T-helper 1 cell treated with Interleukin-12 subunit alpha and Interleukin-12 subunit beta and Interleukin-4 antibody, amounts not matched to agents 30 μg/mL and 1 μg/mL, for 36 hours (primary cell): ENCODE measurements around the gene ABHD17C.

Source experiments
- H3K27ac Mint-ChIP-seq: one replicate; pipeline ENCODE4 v1.8.0; 2021; ENCODE audit warnings: mild to moderate bottlenecking, mixed read lengths
- H3K27me3 Mint-ChIP-seq: one replicate; pipeline ENCODE4 v1.8.0; 2021; ENCODE audit warnings: low read depth, mixed read lengths
- H3K36me3 Mint-ChIP-seq: one replicate; pipeline ENCODE4 v1.8.0; 2021; ENCODE audit warnings: low read depth, mixed read lengths
- H3K4me1 Mint-ChIP-seq: one replicate; pipeline ENCODE4 v1.8.0; 2021; ENCODE audit warnings: low read depth, mixed read lengths
- H3K4me3 Mint-ChIP-seq: one replicate; pipeline ENCODE4 v1.8.0; 2021; ENCODE audit warnings: mild to moderate bottlenecking, moderate library complexity, mixed read lengths
- H3K9me3 Mint-ChIP-seq: one replicate; pipeline ENCODE4 v1.8.0; 2021; ENCODE audit warnings: mixed read lengths

Gene ABHD17C

DNA sequence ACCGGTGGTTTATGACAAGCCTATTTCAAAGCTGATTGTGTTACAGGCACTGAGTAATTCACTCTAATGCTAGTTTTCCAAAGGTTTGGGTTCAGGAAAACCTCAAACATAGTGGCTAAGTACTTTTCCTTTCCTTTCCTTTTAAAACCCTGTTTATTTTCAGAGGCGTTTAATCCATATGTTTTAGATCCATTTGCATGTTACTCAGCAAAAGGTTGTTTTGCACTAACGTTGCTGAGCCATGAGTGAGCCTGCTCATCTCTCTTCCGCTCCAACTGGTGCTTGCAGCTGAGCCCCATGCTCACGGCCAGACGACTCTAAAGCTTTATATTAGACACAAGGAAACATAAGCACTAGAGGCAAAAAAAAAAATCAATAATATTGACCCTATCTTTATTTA lies 93.4 kb downstream of the ABHD17C start:
- Mint-ChIP-seq H3K36me3 (no peaks in the 10 kb centered on the region), H3K4me1 (peaks cover 1% of the 10 kb centered on the region), H3K4me3 (no peak overlapping the region), H3K9me3 (no peaks in the 10 kb centered on the region), H3K27me3 (peaks cover 44% of the 10 kb centered on the region), H3K27ac (no peak overlapping the region)

DNA sequence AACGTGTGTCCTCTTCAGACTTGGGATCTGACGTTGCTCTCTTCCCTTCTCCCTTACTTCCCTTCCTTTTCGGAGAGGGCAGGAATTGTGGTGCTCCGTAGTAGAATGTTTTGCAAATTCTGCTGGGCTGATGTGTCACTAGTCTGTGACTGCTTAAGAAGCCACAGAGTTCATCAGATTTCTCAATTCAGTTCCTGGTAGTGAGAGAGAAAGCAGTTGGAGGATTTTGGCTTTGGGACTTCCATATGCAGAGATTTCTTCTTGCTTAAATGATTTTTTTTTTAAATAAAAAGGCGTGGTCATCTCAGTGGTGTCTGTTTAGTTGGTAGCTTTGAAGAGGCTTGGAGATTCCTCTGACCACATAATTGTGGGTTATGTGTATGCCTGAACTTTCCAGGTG lies 94.2 kb downstream of the ABHD17C start:
- H3K27me3 Mint-ChIP-seq = peaks cover 37% of the 10 kb centered on the region
- H3K9me3 Mint-ChIP-seq = no peaks in the 10 kb centered on the region
- H3K4me1 Mint-ChIP-seq = no peaks in the 10 kb centered on the region
- H3K27ac Mint-ChIP-seq = no peak overlapping the region
- no peaks in the 10 kb centered on the region for H3K36me3 Mint-ChIP-seq
- no peak overlapping the region for H3K4me3 Mint-ChIP-seq

DNA sequence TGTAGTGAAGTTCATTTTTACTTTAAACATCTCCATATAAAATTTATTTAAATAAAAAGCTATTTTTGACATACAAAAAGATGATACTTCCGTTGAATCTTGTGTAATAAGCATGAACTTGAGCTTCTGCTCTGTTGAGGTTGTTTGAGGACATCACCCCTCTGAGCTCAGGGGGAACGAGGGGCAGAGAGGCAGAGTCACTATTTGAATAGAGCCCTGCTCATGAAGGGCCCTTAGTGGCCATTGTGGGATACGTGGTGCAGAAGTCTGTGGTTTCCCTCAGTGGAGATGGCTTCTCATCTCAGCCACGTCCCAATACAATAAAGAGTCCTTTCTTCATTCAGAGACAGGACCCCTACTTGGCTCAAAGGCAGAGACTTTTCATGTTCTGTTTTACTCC lies 94.7 kb downstream of the ABHD17C start:
- Mint-ChIP-seq H3K27ac (no peak overlapping the region), H3K9me3 (no peaks in the 10 kb centered on the region), H3K4me3 (no peak overlapping the region), H3K36me3 (no peaks in the 10 kb centered on the region), H3K4me1 (no peaks in the 10 kb centered on the region), H3K27me3 (peaks cover 40% of the 10 kb centered on the region)

DNA sequence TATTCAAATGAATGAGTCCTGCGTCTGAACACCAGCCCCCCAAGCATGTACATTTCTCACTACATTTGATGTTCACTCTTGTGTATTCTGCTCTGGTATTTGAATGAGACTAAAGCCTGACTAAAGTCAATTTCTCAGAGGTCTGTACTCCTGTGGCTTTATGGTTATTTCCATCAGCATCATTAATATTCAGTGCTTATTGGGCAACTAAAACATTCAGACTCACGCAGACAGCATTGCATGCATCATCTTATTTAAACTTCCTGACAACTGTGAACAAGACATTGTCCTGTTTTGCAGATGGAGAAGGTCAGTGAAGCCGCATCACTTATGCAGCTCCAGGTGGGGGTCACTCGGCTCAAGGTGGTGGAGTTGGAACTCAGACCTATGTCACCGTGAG lies 95.1 kb downstream of the ABHD17C start:
- Mint-ChIP-seq H3K4me3 (no peak overlapping the region), H3K27me3 (peaks cover 44% of the 10 kb centered on the region), H3K9me3 (no peaks in the 10 kb centered on the region), H3K4me1 (no peaks in the 10 kb centered on the region), H3K36me3 (no peaks in the 10 kb centered on the region), H3K27ac (no peak overlapping the region)

DNA sequence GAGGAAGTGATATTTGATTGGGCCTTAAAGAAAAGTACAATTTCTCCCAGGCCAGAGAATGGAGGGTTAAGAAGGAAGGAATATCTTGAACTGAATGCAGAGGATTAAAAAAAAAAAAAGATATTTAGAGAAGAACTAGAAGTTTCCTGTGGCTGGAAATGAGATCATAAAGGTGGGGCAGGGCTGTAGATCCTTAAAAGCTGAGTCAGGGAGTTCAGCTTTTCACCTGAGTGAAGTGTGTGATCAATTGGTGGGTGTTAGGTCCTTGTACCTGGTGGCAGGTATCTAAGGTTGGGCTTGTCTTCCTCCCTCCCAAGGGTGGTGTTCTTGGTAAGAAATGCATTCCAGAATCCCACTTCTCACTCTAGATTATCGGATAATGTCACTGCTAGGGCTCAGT lies 95.9 kb downstream of the ABHD17C start:
- Mint-ChIP-seq H3K9me3 (no peaks in the 10 kb centered on the region), H3K27me3 (peaks cover 47% of the 10 kb centered on the region), H3K27ac (no peak overlapping the region), H3K4me3 (no peak overlapping the region), H3K36me3 (no peaks in the 10 kb centered on the region), H3K4me1 (no peaks in the 10 kb centered on the region)

DNA sequence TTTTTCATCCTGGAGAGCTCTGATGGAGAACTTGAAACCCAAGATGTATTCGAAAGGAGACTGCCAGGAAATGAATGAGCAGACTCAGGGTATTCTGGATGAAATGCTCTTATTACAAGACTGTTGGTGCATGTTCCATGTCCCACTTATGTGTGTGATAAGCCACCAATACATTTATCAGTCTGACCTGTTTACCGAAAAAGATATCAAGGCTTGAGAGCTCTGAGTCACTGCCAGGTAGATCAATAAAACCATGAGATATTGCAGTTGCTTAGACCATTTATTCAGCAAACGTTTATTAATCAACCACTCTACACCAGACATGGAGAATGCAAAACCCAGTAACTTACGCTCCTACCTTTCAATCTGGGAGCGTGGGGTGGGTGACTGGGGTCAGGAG lies 101.3 kb downstream of the ABHD17C start:
- Mint-ChIP-seq H3K36me3 (no peaks in the 10 kb centered on the region), H3K27ac (no peak overlapping the region), H3K4me3 (no peak overlapping the region), H3K4me1 (no peaks in the 10 kb centered on the region), H3K9me3 (peaks cover 9% of the 10 kb centered on the region), H3K27me3 (peaks cover 26% of the 10 kb centered on the region)

DNA sequence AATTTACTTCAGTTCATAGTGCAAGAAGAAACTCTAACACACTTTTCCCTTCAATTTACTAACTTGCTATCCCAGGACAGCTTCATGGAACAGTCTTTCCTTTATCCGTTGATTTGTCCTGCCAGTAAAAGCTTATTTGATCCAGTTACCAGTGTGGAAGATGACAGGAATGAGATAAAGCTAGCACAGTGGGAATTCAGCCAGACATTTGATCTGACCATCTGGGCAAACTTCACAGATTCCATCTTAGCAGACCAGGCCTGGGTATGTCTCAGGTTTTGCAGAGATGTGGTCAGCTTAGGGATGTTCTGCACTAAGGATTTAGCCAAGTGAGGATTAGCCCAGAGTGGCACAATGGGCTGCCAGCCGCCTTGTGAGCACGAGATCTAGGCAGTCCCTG lies 103.8 kb downstream of the ABHD17C start:
- Mint-ChIP-seq H3K27ac (no peak overlapping the region), H3K4me1 (peaks cover 7% of the 10 kb centered on the region), H3K27me3 (peaks cover 12% of the 10 kb centered on the region), H3K4me3 (no peak overlapping the region), H3K36me3 (no peaks in the 10 kb centered on the region), H3K9me3 (peaks cover 11% of the 10 kb centered on the region)

DNA sequence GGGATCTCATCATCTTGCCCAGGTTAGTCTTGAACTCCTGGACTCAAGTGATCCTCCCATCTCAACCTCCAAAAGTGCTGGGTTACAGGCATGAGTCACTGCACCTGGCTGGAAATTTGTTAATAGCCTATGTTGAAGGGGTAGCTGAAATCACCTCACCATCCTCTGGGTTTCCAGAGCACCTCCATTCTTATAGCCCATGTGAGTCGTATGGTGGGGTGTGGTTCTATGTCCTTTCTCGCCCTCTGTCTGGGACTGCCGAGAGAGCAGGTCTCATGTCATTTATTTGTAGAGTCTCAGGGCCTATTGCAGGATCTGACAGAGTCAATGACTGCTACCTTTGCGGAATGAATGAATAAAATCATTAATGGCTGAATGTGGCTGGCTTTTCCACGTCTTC lies 105.0 kb downstream of the ABHD17C start:
- Mint-ChIP-seq H3K27me3 (peaks cover 8% of the 10 kb centered on the region), H3K9me3 (peaks cover 11% of the 10 kb centered on the region), H3K36me3 (no peaks in the 10 kb centered on the region), H3K27ac (no peak overlapping the region), H3K4me1 (peaks cover 18% of the 10 kb centered on the region), H3K4me3 (no peak overlapping the region)

DNA sequence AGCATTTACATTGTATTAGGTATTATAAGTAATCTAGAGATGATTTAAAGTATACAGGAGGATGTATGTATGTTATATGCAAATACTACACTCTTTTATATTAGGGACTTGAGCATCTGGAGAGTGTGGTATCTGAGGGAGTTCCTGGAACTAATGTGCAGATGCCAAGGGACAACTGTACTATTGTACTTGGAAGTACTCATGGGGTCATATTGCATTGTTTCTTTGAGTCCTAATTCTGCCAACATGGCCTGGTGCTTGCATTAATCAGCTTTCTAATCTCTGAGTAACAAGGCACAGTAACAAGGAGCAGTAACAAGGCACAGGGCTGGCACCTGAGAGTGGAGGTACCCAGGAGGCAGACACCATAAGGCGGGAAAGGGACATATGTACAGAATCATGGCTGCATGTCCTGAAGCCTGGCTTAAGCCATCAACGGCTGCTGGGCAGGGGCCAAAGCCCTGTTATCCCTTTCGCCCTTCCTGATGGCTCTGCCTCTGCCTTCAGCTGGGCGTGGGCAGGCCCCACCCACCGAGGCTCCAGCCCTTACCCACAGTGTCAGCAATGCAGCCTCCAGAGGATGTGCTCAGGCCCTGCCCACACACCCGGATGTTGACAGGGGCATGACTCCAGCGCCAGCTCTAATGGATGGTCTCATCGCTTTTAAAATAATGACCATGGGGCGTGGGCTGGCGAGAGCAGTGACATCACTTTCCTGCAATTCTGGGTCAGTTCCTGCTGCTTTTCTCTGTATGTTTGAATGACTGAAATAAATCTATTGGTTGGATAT lies 107.0 kb downstream of the ABHD17C start:
- H3K9me3 Mint-ChIP-seq = peaks cover 11% of the 10 kb centered on the region
- no peak overlapping the region for H3K4me3 Mint-ChIP-seq
- peaks cover 8% of the 10 kb centered on the region for H3K27me3 Mint-ChIP-seq
- peaks cover 22% of the 10 kb centered on the region for H3K4me1 Mint-ChIP-seq
- no peaks in the 10 kb centered on the region for H3K36me3 Mint-ChIP-seq
- no peak overlapping the region for H3K27ac Mint-ChIP-seq

DNA sequence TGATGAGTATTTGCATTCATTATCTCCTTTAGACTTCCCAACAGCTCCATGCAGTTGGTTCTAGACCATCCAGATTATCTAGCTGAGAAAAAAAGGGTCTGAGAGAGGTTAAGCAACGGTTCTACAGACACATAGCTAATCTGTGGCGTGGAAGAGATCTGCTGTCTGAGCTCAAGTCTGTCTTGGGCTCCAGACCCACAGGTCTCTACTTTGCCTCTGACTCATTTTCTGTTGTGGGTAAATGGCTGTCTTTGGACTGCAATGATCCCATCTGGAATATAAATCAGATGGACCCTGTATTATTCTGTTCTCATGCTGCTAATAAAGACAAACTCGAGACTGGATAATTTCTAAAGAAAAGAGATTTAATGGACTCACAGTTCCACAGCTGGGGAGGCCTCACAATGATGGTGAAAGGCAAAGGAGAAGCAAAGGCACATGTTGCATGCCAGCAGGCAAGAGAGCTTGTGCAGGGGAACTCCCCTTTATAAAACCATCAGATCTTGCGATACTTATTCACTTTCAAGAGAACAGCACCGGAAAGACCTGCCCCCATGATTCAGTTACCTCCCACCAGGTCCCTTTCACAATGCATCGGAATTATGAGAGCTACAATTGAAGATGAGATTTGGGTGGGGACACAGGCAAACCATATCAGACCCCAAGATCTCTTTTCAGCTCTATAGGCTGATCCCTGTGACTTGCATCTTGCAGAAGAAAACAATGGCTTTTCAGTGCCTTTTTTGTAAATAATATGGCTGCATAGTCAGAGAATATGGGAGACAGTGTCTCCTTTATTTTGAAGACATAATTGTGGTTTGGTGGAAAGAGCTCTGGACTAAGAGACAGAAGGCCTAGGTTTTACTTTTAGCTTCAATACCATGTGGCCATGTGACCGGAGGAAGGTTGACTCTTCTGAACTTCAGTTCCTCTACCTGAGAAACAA lies 108.7 kb downstream of the ABHD17C start:
- no peak overlapping the region for H3K4me3 Mint-ChIP-seq
- H3K36me3 Mint-ChIP-seq = no peaks in the 10 kb centered on the region
- H3K4me1 Mint-ChIP-seq = peaks cover 22% of the 10 kb centered on the region
- H3K27ac Mint-ChIP-seq = peak overlapping the region; percentile 31
- peaks cover 11% of the 10 kb centered on the region for H3K9me3 Mint-ChIP-seq
- H3K27me3 Mint-ChIP-seq = peaks cover 9% of the 10 kb centered on the region

DNA sequence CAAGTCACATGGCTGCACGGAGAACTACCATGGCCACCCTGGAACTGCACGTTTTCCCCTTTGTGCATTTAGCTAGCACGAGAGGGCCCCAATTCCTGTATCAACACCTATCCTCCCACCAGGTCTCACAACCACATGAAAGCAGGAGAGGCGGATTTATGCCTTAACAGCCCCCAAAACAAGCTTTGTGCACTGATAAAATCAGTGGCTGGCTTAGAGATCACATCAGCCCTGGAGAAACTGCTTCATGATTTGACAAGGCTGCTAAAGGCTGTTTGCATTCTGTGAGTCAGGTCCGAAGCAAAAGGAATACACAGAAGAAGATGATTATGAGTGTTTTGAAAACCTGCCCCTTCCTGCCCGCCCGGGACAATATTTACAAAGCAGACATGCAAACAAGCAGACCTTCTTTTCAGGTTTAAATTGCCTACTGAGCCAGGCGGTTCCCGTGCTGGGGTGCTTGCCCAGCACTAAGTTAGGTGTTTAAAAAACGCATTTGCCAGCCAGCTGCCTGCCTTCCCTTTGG lies 109.9 kb downstream of the ABHD17C start:
- Mint-ChIP-seq H3K27ac (no peak overlapping the region), H3K4me1 (peaks cover 22% of the 10 kb centered on the region), H3K9me3 (peaks cover 11% of the 10 kb centered on the region), H3K27me3 (peaks cover 13% of the 10 kb centered on the region), H3K4me3 (peak overlapping the region; percentile 40), H3K36me3 (no peaks in the 10 kb centered on the region)
